SK-N-SH (cell line): ENCODE data around the gene PPP1R3F.

Source experiments
- CTCF ChIP-seq: fragments of 200-600 bp; sonication (generic); IDR thresholded peaks from 2 replicates; pipeline ENCODE4 v1.6.1; 2017; ENCODE audit warnings: antibody characterized with exemption, mild to moderate bottlenecking, moderate library complexity
- EP300 ChIP-seq, 2 experiments: IDR thresholded peaks; 2 replicates each; pipeline versions ENCODE4 v1.4.0 to v1.6.1; 2012; ENCODE audit warnings: borderline replicate concordance in 1 of 2, low read depth in 1 of 2, low read length in 1 of 2
- EZH2phosphoT487 ChIP-seq: fragments of 200-600 bp; sonication (generic); IDR thresholded peaks from 2 replicates; pipeline ENCODE4 v1.6.1; 2017; ENCODE audit warnings: low read depth, mixed run types, mild to moderate bottlenecking, antibody characterized with exemption, moderate library complexity, borderline replicate concordance
- GABPA ChIP-seq: IDR thresholded peaks from 2 replicates; pipeline ENCODE4 v1.4.0; 2012; ENCODE audit warnings: low read depth, mild to moderate bottlenecking
- MEF2A ChIP-seq: IDR thresholded peaks from 2 replicates; pipeline ENCODE4 v1.4.0; 2012; ENCODE audit warnings: low read depth, borderline replicate concordance
- MXI1 ChIP-seq: IDR thresholded peaks from 2 replicates; pipeline ENCODE4 v1.6.1; 2012; ENCODE audit warnings: mild to moderate bottlenecking, low read depth, low read length, improper control_type of control experiment
- PBX3 ChIP-seq: IDR thresholded peaks from 2 replicates; pipeline ENCODE4; 2012
- POLR2AphosphoS5 ChIP-seq: IDR thresholded peaks from 2 replicates; pipeline ENCODE4 v1.6.1; 2012; ENCODE audit warnings: low read depth, low read length
- RAD21 ChIP-seq: IDR thresholded peaks from 2 replicates; pipeline ENCODE4 v1.6.1; 2012; ENCODE audit warnings: mild to moderate bottlenecking, low read length
- RXRA ChIP-seq: IDR thresholded peaks from 2 replicates; pipeline ENCODE4 v1.4.0; 2012; ENCODE audit warnings: low read depth, mild to moderate bottlenecking, borderline replicate concordance
- SIN3A ChIP-seq: IDR thresholded peaks from 2 replicates; pipeline ENCODE4 v1.6.1; 2012; ENCODE audit warnings: low read depth, mild to moderate bottlenecking, low read length, moderate library complexity, borderline replicate concordance
- USF1 ChIP-seq: IDR thresholded peaks from 2 replicates; pipeline ENCODE4 v1.4.0; 2012; ENCODE audit warnings: low read depth, borderline replicate concordance
- YY1 ChIP-seq: IDR thresholded peaks from 2 replicates; pipeline ENCODE4 v1.4.0; 2012; ENCODE audit warnings: low read depth, mild to moderate bottlenecking
- ZBTB33 ChIP-seq: IDR thresholded peaks from 2 replicates; pipeline ENCODE4 v1.4.0; 2012; ENCODE audit warnings: low read depth, borderline replicate concordance

GRCh38 chrX:49277535-49277830 is 7.9 kb downstream of the PPP1R3F start:
- TF ChIP-seq ZBTB33 (no peak), CTCF (no peak), MXI1 (no peak), GABPA (no peak), SIN3A (no peak), RAD21 (no peak), USF1 (no peak), RXRA (no peak), YY1 (no peak), PBX3 (no peak), EP300 (IDR thresholded peaks at IDR 0.05; ENCODE audit: borderline replicate concordance in 1 of 2, low read depth in 1 of 2, low read length in 1 of 2) (no peak), EZH2phosphoT487 (no peak), POLR2AphosphoS5 (no peak), MEF2A (no peak)
